Measurements from ENCODE around the gene PVR. TPM values are rescaled to one million over a fixed set of nuclear protein-coding genes. Genes with fewer than 3 reads are reported as not detected.
"Not testable (repeated sequence)": the region's sequence is repeated elsewhere in the genome, so short reads cannot be mapped to it uniquely, and the experiment has no call there.

The PVR gene
- total RNA-seq, 2 donors from 2014 or later, result 21.2 to 31.6 TPM

DNA sequence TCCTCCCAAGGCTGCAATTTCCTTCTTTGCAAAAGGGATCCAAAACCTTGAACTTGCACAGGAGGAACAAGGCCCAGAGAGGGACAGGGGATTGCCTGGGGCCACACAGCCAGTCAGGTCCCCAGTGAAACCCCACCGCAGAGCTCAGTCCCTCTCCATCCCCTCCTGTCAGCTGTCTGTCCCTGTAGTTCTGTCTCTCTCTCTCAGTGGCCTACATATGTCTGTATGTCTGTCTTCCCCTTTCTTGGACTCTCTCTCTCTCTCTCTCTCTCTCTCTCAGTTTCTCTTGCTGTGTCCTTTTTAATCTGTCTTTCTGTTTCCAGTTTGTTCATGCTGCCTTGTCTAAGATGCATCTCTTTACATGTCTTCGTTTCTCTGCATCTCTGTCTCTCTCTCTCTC, 39.1 kb downstream of the PVR start:
- Mint-ChIP-seq H3K9me3 (no peaks in the 10 kb centered on the region), H3K27ac (no peak overlapping the region), H3K4me1 (no peaks in the 10 kb centered on the region), H3K36me3 (ENCODE audit: low read depth) (no peaks in the 10 kb centered on the region), H3K27me3 (ENCODE audit: insufficient read depth) (peaks cover 2% of the 10 kb centered on the region), H3K4me3 (no peak overlapping the region)
- no peaks in the 10 kb centered on the region for H3K4me1 ChIP-seq (ENCODE audit: control insufficient read depth, insufficient read depth, low read length)
- no peaks in the 10 kb centered on the region for H3K36me3 ChIP-seq (ENCODE audit: control insufficient read depth, insufficient read depth, low read length)
- TF ChIP-seq, protein P1, sequence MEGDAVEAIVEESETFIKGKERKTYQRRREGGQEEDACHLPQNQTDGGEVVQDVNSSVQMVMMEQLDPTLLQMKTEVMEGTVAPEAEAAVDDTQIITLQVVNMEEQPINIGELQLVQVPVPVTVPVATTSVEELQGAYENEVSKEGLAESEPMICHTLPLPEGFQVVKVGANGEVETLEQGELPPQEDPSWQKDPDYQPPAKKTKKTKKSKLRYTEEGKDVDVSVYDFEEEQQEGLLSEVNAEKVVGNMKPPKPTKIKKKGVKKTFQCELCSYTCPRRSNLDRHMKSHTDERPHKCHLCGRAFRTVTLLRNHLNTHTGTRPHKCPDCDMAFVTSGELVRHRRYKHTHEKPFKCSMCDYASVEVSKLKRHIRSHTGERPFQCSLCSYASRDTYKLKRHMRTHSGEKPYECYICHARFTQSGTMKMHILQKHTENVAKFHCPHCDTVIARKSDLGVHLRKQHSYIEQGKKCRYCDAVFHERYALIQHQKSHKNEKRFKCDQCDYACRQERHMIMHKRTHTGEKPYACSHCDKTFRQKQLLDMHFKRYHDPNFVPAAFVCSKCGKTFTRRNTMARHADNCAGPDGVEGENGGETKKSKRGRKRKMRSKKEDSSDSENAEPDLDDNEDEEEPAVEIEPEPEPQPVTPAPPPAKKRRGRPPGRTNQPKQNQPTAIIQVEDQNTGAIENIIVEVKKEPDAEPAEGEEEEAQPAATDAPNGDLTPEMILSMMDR (conservative IDR thresholded peaks at IDR 0.05), result no peak
- DNase-seq, result no peak
- H3K4me3 ChIP-seq (ENCODE audit: low read length), result no peak overlapping the region
- 95 to 97% methylated on average over 2 of the region's 2 CpGs for WGBS, 2 experiments (ENCODE audit: insufficient coverage in 1 of 2, insufficient read length in 1 of 2)
- no peaks in the 10 kb centered on the region for H3K9me3 ChIP-seq (ENCODE audit: control insufficient read depth, low read length)
- no peak overlapping the region for H3K9ac ChIP-seq (ENCODE audit: extremely low read depth, low read length, poor library complexity, severe bottlenecking)
- no peaks in the 10 kb centered on the region for H3K27me3 ChIP-seq (ENCODE audit: control insufficient read depth, insufficient read depth, low read length, poor library complexity, severe bottlenecking)
- no peak overlapping the region for H3K27ac ChIP-seq (ENCODE audit: low read depth, low read length)

DNA sequence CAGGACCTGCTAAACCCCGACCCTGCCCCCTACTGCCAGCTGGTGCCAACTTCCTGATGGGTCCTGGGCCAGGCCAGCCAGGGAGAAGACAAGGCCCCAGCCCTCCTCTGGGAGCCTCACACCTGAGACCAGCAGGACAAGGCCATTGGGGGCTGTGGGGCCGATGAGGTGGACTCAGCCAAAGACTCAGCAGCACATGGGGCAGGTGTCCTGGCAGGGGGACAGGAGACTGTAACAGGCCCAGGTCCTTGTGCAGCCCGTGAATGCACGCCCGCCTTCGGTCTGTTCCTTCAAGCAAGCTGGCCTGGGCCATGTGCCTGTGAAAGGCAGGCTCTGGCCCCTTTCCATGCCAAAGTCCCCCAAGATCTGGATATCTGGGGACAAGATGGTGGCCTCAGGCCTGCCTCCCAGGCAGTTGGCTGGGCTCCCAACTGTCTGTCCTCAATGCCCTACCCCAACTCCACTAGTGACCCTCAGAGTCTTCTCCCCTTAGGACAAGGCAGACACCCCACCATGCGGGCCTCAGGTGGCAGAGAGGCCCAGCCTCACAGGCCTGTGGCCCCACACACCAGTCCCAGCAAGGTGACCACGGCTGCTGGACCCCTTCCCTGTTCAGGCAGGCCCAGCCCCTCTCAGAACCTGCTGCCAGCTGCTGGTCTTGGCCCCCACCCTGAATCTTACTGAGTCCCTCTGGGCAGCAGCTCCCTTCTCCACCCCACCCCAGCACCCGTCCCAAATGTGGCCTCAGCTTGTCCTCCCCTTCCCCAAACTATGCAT, 39.9 kb downstream of the PVR start:
- DNase-seq, result no peak
- WGBS, 2 experiments (ENCODE audit: insufficient coverage in 1 of 2, insufficient read length in 1 of 2), result 81 to 100% methylated on average over 4 to 9 of the region's 9 CpGs

DNA sequence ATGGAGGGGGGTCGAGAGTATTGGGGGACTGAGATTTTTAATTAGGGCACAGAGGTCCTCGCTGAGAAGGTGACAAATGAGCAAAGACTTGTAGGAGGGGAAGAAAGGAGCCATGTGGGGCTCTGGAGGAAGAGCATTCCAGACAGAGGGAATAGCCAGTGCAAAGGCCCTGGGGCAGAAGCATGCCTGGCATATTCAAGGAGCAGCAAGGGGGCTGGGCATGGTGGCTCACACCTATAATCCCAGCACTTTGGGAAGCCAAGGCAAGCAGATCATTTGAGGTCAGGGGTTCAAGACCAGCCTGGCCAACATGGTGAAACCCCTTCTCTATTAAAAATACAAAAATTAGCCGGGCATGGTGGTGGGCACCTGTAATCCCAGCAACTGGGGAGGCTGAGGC, 40.7 kb downstream of the PVR start:
- WGBS, 2 experiments (ENCODE audit: insufficient coverage in 1 of 2, insufficient read length in 1 of 2), result 92% methylated on average over 2 to 3 of the region's 3 CpGs
- not testable (repeated sequence) for H3K4me1 Mint-ChIP-seq, H3K27ac Mint-ChIP-seq

More for the DNA sequence above, 39.9 kb downstream of the PVR start:
- Mint-ChIP-seq H3K9me3 (no peaks in the 10 kb centered on the region), H3K36me3 (ENCODE audit: low read depth) (no peaks in the 10 kb centered on the region), H3K27me3 (ENCODE audit: insufficient read depth) (peaks cover 2% of the 10 kb centered on the region), H3K27ac (no peak overlapping the region), H3K4me1 (no peaks in the 10 kb centered on the region), H3K4me3 (no peak overlapping the region)
- Histone ChIP-seq H3K9ac (ENCODE audit: extremely low read depth, low read length, poor library complexity, severe bottlenecking) (no peak overlapping the region), H3K9me3 (ENCODE audit: control insufficient read depth, low read length) (no peaks in the 10 kb centered on the region), H3K27ac (ENCODE audit: low read depth, low read length) (no peak overlapping the region), H3K36me3 (ENCODE audit: control insufficient read depth, insufficient read depth, low read length) (no peaks in the 10 kb centered on the region), H3K4me1 (ENCODE audit: control insufficient read depth, insufficient read depth, low read length) (no peaks in the 10 kb centered on the region), H3K27me3 (ENCODE audit: control insufficient read depth, insufficient read depth, low read length, poor library complexity, severe bottlenecking) (no peaks in the 10 kb centered on the region), H3K4me3 (ENCODE audit: low read length) (no peak overlapping the region)
- TF ChIP-seq, protein P1 (conservative IDR thresholded peaks at IDR 0.05), result no peak

More for the DNA sequence above, 40.7 kb downstream of the PVR start:
- not testable (repeated sequence) for H3K9me3 Mint-ChIP-seq; H3K4me3 ChIP-seq (ENCODE audit: low read length); H3K27me3 ChIP-seq (ENCODE audit: control insufficient read depth, insufficient read depth, low read length, poor library complexity, severe bottlenecking); H3K36me3 Mint-ChIP-seq (ENCODE audit: low read depth); H3K9ac ChIP-seq (ENCODE audit: extremely low read depth, low read length, poor library complexity, severe bottlenecking); H3K4me1 ChIP-seq (ENCODE audit: control insufficient read depth, insufficient read depth, low read length); H3K4me3 Mint-ChIP-seq; H3K36me3 ChIP-seq (ENCODE audit: control insufficient read depth, insufficient read depth, low read length); H3K9me3 ChIP-seq (ENCODE audit: control insufficient read depth, low read length); DNase-seq; H3K27ac ChIP-seq (ENCODE audit: low read depth, low read length); H3K27me3 Mint-ChIP-seq (ENCODE audit: insufficient read depth)

Measured in endodermal cell (in vitro differentiated cells).